Uterus (tissue), 2 donors: ENCODE measurements around the gene PAX2.

ENCODE experiments used
- CTCF ChIP-seq, 4 experiments: fragments of 200-600 bp in 2 of 4; fragments of 450-650 bp in 2 of 4; sonication (generic) in 2 of 4; IDR thresholded peaks; one replicate each; pipeline ENCODE4 v1.5.1; 2016 to 2019; ENCODE audit warnings: antibody characterized with exemption in 4 of 4, mild to moderate bottlenecking in 2 of 4, moderate library complexity in 1 of 4
- POLR2A ChIP-seq, 2 donors: fragments of 450-650 bp; IDR thresholded peaks; one replicate each; pipeline ENCODE4 v1.6.1; 2016; ENCODE audit warnings: antibody characterized with exemption in 2 of 2, mild to moderate bottlenecking in 1 of 2, moderate library complexity in 1 of 2

- TF ChIP-seq CTCF (IDR thresholded peaks at IDR 0.05) (no peak), POLR2A (IDR thresholded peaks at IDR 0.05) (no peak)
Measured at GRCh38 chr10:100713859-100714565, 31.4 kb upstream of the PAX2 start.
